DND-41 (cell line): ENCODE data around the gene KMT5B.

Experiments used
- ATAC-seq: fragments of 200-7000 bp; cut with Tn5 transposase; 3 replicates; pipeline ENCODE4 v1.9.1; 2021; ENCODE audit warnings: low read depth; ENCODE audit not compliant: insufficient read depth
- DNase-seq: peaks from one replicate; pipeline ENCODE4 v3.0.0-alpha.2; 2020
- H2AFZ ChIP-seq: 2 replicates; pipeline ENCODE4 v1.6.0; 2012; ENCODE audit warnings: low read depth, low read length
- H3K27ac ChIP-seq: 2 replicates; pipeline ENCODE4 v1.5.1; 2012; ENCODE audit warnings: low read length, inconsistent platforms
- H3K27me3 ChIP-seq: fragments of 200-600 bp; sonication (generic); 2 replicates; pipeline ENCODE4 v1.6.0; 2012; ENCODE audit warnings: low read length, mild to moderate bottlenecking, inconsistent platforms; ENCODE audit not compliant: insufficient read depth, poor library complexity
- H3K36me3 ChIP-seq: 2 replicates; pipeline ENCODE4 v1.5.1; 2012; ENCODE audit warnings: low read length, inconsistent platforms; ENCODE audit not compliant: insufficient read depth
- H3K4me1 ChIP-seq: 2 replicates; pipeline ENCODE4 v1.5.1; 2012; ENCODE audit warnings: mild to moderate bottlenecking, low read length; ENCODE audit not compliant: insufficient read depth
- H3K4me2 ChIP-seq: 2 replicates; pipeline ENCODE4 v1.6.0; 2012; ENCODE audit warnings: mild to moderate bottlenecking, moderate library complexity, low read length, inconsistent platforms; ENCODE audit not compliant: insufficient read depth
- H3K4me3 ChIP-seq, 2 experiments: fragments of 200-600 bp in 1 of 2; shearing (Covaris generic) in 1 of 2; 2 replicates each; pipeline ENCODE4 v1.5.1; 2012 to 2016; ENCODE audit warnings: inconsistent platforms in 2 of 2, low read length in 2 of 2, mild to moderate bottlenecking in 2 of 2, low read depth in 1 of 2, moderate library complexity in 1 of 2
- H3K79me2 ChIP-seq: 2 replicates; pipeline ENCODE4 v1.6.0; 2012; ENCODE audit warnings: low read length, inconsistent platforms; ENCODE audit not compliant: insufficient read depth
- H3K9ac ChIP-seq: 2 replicates; pipeline ENCODE4 v1.6.0; 2012; ENCODE audit warnings: low read depth, mild to moderate bottlenecking, inconsistent platforms, low read length, moderate library complexity
- H3K9me3 ChIP-seq: 2 replicates; pipeline ENCODE4 v1.5.1; 2012; ENCODE audit warnings: low read length, moderate library complexity, mild to moderate bottlenecking, inconsistent platforms; ENCODE audit not compliant: insufficient read depth, severe bottlenecking
- H4K20me1 ChIP-seq: 2 replicates; pipeline ENCODE4 v1.6.0; 2012; ENCODE audit warnings: low read length; ENCODE audit not compliant: insufficient read depth
- CTCF ChIP-seq: IDR thresholded peaks from 2 replicates; pipeline ENCODE4 v1.5.1; 2012; ENCODE audit warnings: borderline replicate concordance, low read length, moderate library complexity, mild to moderate bottlenecking; ENCODE audit not compliant: poor library complexity, severe bottlenecking; ENCODE audit errors: extremely low read depth
- EZH2 ChIP-seq: IDR thresholded peaks from 3 replicates; pipeline ENCODE4 v1.6.1; 2012; ENCODE audit warnings: borderline replicate concordance, low read depth, mild to moderate bottlenecking, moderate library complexity, low read length, inconsistent platforms; ENCODE audit not compliant: severe bottlenecking

KMT5B gene

GRCh38 chr11:68215524-68216170 is 2.6 kb upstream of the KMT5B start:
- H3K36me3 ChIP-seq, result no peaks in the 10 kb centered on the region; the same call in 1 of the 2 replicates
- peaks cover 28% of the 10 kb centered on the region for H3K4me1 ChIP-seq
- no peaks in the 10 kb centered on the region for H3K27me3 ChIP-seq
- peaks cover 21% of the 10 kb centered on the region for H3K79me2 ChIP-seq
- H4K20me1 ChIP-seq, result peaks cover 10% of the 10 kb centered on the region; the same call in 1 of the 2 replicates
- H3K9me3 ChIP-seq, result no peaks in the 10 kb centered on the region
- no peak overlapping the region for H2AFZ ChIP-seq
- TF ChIP-seq CTCF (no peak), EZH2 (no peak)
- no peak overlapping the region for H3K9ac ChIP-seq
- H3K4me2 ChIP-seq, result no peak overlapping the region
- no peak overlapping the region for H3K4me3 ChIP-seq
- DNase-seq, result no peak
- H3K27ac ChIP-seq, result no peak overlapping the region
- no peak for ATAC-seq

- Histone ChIP-seq H4K20me1 (peaks cover 14% of the 10 kb centered on the region; the same call in 1 of the 2 replicates), H3K36me3 (no peaks in the 10 kb centered on the region; the same call in 1 of the 2 replicates), H3K4me1 (peaks cover 31% of the 10 kb centered on the region), H3K4me2 (peak overlapping the region; percentile 98; the same call in 1 of the 2 replicates), H3K27me3 (no peaks in the 10 kb centered on the region), H3K9me3 (no peaks in the 10 kb centered on the region), H3K4me3 (no peak overlapping the region), H3K79me2 (peaks cover 27% of the 10 kb centered on the region), H3K27ac (no peak overlapping the region), H2AFZ (no peak overlapping the region), H3K9ac (no peak overlapping the region)
- no peak for TF ChIP-seq EZH2
- no peak for TF ChIP-seq CTCF
- ATAC-seq (no peak), DNase-seq (no peak)
These were observed 2.0 kb upstream of the KMT5B start for GRCh38 chr11:68215087-68215445.

GRCh38 chr11:68214173-68215086 is 1.3 kb upstream of the KMT5B start:
- ATAC-seq, result peak; percentile 35
- peak overlapping the region; percentile 91 for H3K27ac ChIP-seq
- H3K9ac ChIP-seq, result peak overlapping the region; percentile 82

More at GRCh38 chr11:68214173-68215086, 1.3 kb upstream of the KMT5B start:
- no peaks in the 10 kb centered on the region for H3K9me3 ChIP-seq
- peaks cover 33% of the 10 kb centered on the region for H3K4me1 ChIP-seq
- H3K27me3 ChIP-seq, result no peaks in the 10 kb centered on the region
- H3K36me3 ChIP-seq, result no peaks in the 10 kb centered on the region; the same call in 1 of the 2 replicates
- H4K20me1 ChIP-seq, result peaks cover 18% of the 10 kb centered on the region
- TF ChIP-seq EZH2 (no peak), CTCF (no peak)
- H3K79me2 ChIP-seq, result peaks cover 33% of the 10 kb centered on the region
- peak overlapping the region; percentile 98 for H3K4me2 ChIP-seq
- H2AFZ ChIP-seq, result peak overlapping the region; percentile 96
- no peak for DNase-seq
- H3K4me3 ChIP-seq, result peak overlapping the region; percentile 66 to 89
